GM21367 (cell line): ENCODE measurements around the gene RAMAC.
"Not testable (repeated sequence)": the region's sequence is repeated elsewhere in the genome, so short reads cannot be mapped to it uniquely, and the experiment has no call there.

ENCODE experiments used
- ATAC-seq: cut with Tn5 transposase; IDR thresholded peaks from one replicate; pipeline ENCODE4 v1.9.1; 2021; ENCODE audit not compliant: unreplicated experiment

The RAMAC gene

DNA sequence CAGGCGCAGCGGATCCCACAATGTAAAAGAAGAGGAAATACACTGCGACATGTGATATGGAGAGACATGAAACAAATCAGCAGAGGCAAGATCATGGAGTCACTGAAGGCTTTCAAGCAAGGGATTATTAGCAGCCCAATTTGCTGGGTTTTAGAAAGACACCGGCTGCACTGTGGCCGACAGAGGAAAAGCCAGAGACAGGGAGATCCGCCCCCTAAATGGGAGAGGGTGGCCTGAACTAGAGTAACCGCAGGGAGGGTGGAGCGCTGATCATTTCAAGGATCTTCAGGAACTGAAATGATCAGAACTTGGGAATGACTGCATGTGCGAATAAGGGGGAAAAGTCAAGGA is 26.0 kb downstream of the RAMAC start:
- ATAC-seq, result no peak

DNA sequence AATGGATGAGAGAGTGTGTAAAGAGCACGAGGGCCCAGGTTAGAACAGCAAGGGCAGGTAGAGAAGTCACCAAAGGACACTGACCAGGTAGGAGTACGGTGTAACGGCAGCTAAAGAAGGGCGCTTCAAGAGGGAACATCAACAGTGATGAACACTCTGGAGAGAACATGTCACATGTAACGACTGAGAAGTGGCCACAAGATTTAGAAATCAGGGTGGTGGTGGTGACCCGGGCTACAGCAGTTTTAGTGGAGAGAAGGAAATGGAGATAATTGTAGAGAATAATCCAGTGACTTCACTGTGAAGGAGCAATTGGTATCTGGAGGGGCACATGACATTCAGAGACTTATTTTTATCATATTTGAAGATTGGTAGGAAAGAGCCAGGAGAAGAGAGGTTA is 26.6 kb downstream of the RAMAC start:
- ATAC-seq, result no peak

DNA sequence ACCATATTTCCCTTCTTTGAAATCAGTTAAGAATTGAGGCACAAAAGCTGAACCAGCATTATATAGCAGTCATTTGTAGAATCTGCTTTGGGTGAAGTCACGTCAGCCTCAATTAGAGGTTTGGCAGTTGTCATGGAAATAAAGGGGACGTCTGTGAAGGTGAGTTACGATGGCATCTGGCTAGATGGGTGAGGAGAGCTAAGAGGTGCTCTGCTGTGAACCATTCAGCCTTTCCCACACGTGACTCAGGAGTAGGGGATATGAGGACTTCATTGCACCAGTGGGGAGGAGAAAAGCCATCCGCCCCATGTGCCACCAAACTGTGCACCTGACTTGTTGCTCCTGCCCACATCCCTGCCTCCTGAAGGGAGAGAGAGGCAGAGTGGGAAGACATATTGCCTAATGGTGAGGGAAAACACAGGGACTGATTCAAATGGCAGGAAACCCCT is 28.2 kb downstream of the RAMAC start:
- ATAC-seq, result no peak

DNA sequence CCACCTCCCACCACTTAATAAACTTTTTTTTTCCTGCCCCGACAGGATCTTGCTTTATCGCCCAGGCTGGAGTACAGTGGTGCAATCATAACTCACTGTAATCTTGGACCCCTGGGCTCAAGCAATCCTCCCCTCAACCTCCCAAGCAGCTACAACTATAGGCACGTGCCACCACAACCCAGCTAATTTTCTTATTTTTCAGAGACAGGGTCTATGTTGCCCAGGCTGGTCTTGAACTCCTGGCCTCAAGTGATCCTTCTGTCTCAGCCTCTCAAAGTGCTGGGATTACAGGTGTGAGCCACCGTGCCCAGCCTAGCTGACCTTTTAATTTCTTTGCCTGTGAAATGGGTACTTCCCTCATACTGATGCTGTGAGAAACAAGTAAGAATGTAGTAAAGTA is 29.4 kb downstream of the RAMAC start:
- ATAC-seq, result no peak

DNA sequence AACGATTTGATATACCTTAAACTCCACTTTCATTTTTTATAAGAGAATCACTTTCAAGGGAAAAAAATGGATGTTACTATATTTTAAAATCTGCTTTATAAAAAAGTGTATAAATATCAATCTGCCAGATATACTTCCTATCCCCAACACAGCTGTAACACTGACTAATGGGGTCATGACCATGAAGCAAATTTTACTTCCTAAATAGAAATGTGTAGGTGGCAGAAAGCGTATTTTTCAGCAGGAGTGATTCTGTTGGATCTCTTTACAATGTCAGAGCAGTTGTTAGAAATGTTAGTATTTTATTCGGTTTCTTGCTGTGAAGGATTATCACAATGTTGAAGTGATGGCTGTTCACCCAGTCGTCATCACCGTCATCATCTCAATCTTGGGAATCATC is 30.9 kb downstream of the RAMAC start:
- no peak for ATAC-seq

DNA sequence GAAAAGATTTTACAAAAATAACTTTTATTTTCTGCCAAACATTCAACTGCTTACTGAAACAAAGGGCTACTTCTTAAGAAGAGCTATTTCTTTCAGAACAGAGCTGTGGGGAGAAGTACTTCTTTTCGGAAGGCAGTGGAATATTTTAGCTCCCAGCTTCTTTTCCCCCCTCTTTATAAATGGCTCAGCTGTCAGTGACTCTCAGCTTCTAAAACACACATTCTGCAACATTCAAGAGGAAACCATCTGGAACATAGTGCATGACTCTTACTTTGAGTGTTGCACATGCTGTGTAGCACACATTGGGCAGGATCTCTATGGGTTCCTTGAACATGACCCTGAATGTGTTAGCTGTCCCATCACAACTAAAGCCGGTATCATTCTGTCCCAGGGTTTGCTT is 32.4 kb downstream of the RAMAC start:
- ATAC-seq, result no peak

DNA sequence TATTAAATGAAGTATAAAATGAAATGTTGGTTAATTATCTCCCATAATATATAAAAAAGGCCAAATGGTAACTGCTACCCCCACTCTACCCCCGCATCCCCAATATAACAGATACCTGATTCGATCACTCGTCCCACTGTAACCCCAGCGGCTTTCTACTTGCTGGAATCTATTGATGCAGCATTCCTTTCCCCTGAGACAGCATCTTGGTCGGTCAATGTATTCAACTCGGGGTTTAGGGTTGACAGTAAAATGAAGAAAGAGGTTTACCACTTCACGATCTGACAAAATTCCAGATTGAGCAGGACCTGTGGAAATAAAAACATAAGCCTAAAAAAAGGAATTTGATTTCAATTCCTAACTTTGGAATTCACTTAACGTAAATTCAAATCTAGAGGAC is 44.0 kb downstream of the RAMAC start:
- no peak for ATAC-seq

DNA sequence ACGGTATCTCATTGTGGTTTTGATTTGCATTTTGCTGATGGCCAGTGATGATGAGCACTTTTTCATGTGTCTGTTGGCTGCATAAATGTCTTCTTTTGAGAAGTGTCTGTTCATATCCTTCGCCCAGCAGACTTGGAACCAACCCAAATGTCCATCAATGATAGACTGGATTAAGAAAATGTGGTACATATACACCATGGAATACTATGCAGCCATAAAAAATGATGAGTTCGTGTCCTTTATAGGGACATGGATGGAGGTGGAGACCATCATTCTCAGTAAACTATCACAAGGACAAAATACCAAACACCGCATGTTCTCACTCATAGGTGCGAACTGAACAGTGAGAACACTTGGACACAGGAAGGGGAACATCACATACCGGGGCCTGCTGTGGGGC is 45.2 kb downstream of the RAMAC start:
- ATAC-seq, result not testable (repeated sequence)

DNA sequence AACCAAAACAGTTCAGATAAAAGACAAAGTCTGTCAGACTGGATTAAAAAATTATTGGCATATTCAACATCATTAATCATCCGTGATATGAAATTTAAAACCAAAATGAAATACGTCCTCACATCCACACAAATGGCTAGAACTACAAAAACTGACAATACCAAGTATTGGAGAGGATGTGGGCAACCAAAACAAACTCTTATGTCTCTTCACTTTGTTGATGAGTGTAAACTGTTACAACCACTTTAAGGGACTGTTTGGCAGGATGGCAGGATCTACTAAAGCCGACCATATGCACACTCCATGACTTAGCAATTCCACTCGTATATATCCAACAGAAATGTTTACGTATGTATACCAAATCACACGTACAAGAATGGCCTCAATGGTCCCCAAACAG is 50.2 kb downstream of the RAMAC start:
- no peak for ATAC-seq

DNA sequence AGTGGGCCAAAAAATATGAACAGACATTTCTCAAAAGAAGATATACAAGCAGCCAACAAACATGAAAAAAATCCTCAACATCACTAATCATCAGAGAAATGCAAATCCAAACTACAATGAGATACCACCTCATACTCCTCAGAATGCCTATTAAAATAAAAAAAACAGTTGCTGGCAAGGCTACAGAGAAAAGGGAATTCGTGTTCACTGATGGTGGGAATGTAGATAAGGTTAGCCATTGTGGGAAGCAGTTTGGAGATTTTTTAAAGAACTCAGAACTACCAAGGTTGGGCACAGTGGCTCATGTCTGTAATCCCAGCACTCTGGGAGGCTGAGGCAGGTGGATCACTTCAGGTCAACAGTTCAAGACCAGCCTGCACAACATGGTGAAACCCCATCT is 53.2 kb downstream of the RAMAC start:
- no peak for ATAC-seq
